GM23248 (cell line): Measurements from ENCODE around the gene EEPD1. TPM values are rescaled to one million over a fixed set of nuclear protein-coding genes. Genes with fewer than 3 reads are reported as not detected.
"Not testable (repeated sequence)": the region's sequence is repeated elsewhere in the genome, so short reads cannot be mapped to it uniquely, and the experiment has no call there.

Experiments
- DNase-seq: peaks from one replicate; pipeline ENCODE4 v3.0.0-alpha.2; 2015
- H2AFZ ChIP-seq: fragments of 200-600 bp; sonication (generic); 2 replicates; pipeline ENCODE4 v1.6.1; 2016; ENCODE audit warnings: antibody characterized with exemption
- H3F3A ChIP-seq: fragments of 200-600 bp; sonication (generic); 2 replicates; pipeline ENCODE4 v1.6.1; 2016; ENCODE audit warnings: mild to moderate bottlenecking, antibody characterized with exemption, mixed run types; ENCODE audit not compliant: insufficient read depth
- H3K27ac ChIP-seq: fragments of 200-600 bp; sonication (generic); 2 replicates; pipeline ENCODE4 v1.5.1; 2016; ENCODE audit warnings: mild to moderate bottlenecking
- H3K27me3 ChIP-seq: fragments of 200-600 bp; sonication (generic); replicated peaks from 2 replicates; pipeline ENCODE4 v1.6.1; 2016; ENCODE audit warnings: mild to moderate bottlenecking; ENCODE audit not compliant: insufficient read depth
- H3K36me3 ChIP-seq: fragments of 200-600 bp; sonication (generic); 2 replicates; pipeline ENCODE4 v1.6.1; 2016; ENCODE audit warnings: low read depth, mild to moderate bottlenecking
- H3K4me1 ChIP-seq: fragments of 200-600 bp; sonication (generic); 2 replicates; pipeline ENCODE4 v1.6.1; 2016; ENCODE audit warnings: mild to moderate bottlenecking; ENCODE audit not compliant: insufficient read depth
- H3K4me2 ChIP-seq: fragments of 200-600 bp; sonication (generic); one replicate; pipeline ENCODE4 v1.6.1; 2016; ENCODE audit warnings: mild to moderate bottlenecking; ENCODE audit not compliant: unreplicated experiment
- H3K4me3 ChIP-seq: fragments of 200-600 bp; sonication (generic); 2 replicates; pipeline ENCODE4 v1.5.1; 2016; ENCODE audit warnings: mild to moderate bottlenecking
- H3K79me2 ChIP-seq: fragments of 200-600 bp; sonication (generic); 2 replicates; pipeline ENCODE4 v1.6.1; 2016; ENCODE audit warnings: mild to moderate bottlenecking; ENCODE audit not compliant: insufficient read depth
- H3K9ac ChIP-seq: fragments of 200-600 bp; sonication (generic); 2 replicates; pipeline ENCODE4 v1.6.1; 2016; ENCODE audit warnings: mild to moderate bottlenecking
- H3K9me2 ChIP-seq: fragments of 200-600 bp; sonication (generic); 2 replicates; pipeline ENCODE4 v1.6.1; 2016; ENCODE audit warnings: mixed run types, mild to moderate bottlenecking, moderate library complexity; ENCODE audit not compliant: insufficient read depth
- H3K9me3 ChIP-seq: fragments of 200-600 bp; sonication (generic); one replicate; pipeline ENCODE4 v1.6.1; 2017; ENCODE audit warnings: low read depth
- H4K20me1 ChIP-seq: fragments of 200-600 bp; sonication (generic); 2 replicates; pipeline ENCODE4 v1.6.0; 2016; ENCODE audit not compliant: insufficient read depth
- EZH2 ChIP-seq: fragments of 200-600 bp; sonication (generic); IDR thresholded peaks from 2 replicates; pipeline ENCODE4 v1.6.1; 2018; ENCODE audit warnings: antibody characterized with exemption, mild to moderate bottlenecking; ENCODE audit not compliant: insufficient read depth, poor library complexity, severe bottlenecking
- EZH2phosphoT487 ChIP-seq: fragments of 200-600 bp; sonication (generic); IDR thresholded peaks from 2 replicates; pipeline ENCODE4 v1.6.1; 2018; ENCODE audit warnings: antibody characterized with exemption, moderate library complexity, mild to moderate bottlenecking, low read depth; ENCODE audit not compliant: insufficient read depth
- WGBS, 2 experiments: methylation state at CpG; one replicate each; pipeline ENCODE4 v1.1.6; 2015 to 2017; ENCODE audit warnings: low lambda C conversion rate in 2 of 2, low coverage in 1 of 2; ENCODE audit errors: missing lambda C conversion rate in 2 of 2; 5-methylcytosine and 5-hydroxymethylcytosine counted together
- in situ Hi-C: fragments of 300-500 bp; cut with MboI; formaldehyde crosslinking; loops from 2 replicates; pipeline ENCODE4 v1.15.0; 2020
- polyA plus RNA-seq: library from polyadenylated mRNA; unstranded; fragments of >200 nt; fragmentation: Nextera tagmentation; extraction: Ambion mirVana; gene quantifications from 2 replicates; pipeline ENCODE4 v1.2.1, GENCODE V29; 2016
- total RNA-seq: library from RNA; depleted of rRNA; stranded (reverse); fragments of >200 nt; shearing (Covaris generic); gene quantifications from 2 replicates; pipeline ENCODE4 v1.2.3, GENCODE V29; 2014

The EEPD1 gene
- total and polyA plus RNA-seq, 2 experiments from 2014 or later = 1.6 to 5.2 TPM

DNA sequence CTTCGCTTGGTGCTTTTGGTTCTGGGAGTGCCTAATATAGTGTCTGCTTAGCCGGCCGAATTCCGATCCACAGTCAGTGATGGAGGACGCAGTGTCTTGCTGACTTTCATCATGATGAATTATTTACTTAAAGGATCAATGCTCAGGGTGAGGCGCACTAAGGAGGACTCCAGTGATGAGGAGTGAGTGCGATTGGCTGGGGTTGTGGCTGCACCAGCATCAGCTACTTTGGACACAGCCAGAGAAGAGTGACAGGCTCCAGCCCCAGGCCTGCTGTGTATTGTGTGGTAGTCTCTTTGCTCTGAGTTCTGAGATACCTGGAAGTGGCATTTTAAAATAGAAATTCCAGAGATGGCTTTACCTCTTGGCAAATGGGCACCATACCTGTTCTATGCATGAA is 163.3 kb downstream of the EEPD1 start:
- in situ Hi-C loops = loop anchor here (25.0 kb wide), 1 partner anchor 604 kb away; no protein-coding TSS in a partner anchor
- TF ChIP-seq EZH2phosphoT487 (no peak), EZH2 (no peak)

DNA sequence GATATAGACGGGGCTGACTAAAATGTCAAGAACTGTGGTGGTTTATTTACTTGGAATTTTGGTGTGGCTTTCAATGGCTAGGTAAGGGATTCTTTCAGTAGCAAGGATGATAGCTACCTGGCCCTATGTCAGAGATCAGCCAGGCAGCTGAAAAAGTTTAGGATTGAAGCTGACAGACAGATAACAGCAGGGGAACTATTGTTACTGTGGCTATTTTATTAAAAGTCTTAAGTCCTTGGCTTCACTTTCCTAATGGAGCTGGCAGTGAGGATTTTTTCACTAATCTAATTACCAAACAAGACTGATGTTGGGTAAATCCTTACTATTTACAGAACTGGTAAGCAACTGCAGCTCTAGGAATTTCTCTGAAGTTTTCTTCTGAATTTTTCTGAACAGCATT is 164.2 kb downstream of the EEPD1 start:
- no peak overlapping the region for H3K27ac ChIP-seq
- in situ Hi-C loops = loop anchor here (25.0 kb wide), 1 partner anchor 605 kb away; no protein-coding TSS in a partner anchor
- H3K79me2 ChIP-seq = no peaks in the 10 kb centered on the region
- no peak overlapping the region for H2AFZ ChIP-seq
- no peaks in the 10 kb centered on the region for H3F3A ChIP-seq
- H3K36me3 ChIP-seq = no peaks in the 10 kb centered on the region
- TF ChIP-seq EZH2phosphoT487 = no peak
- no peak for TF ChIP-seq EZH2
- 53 to 71% methylated on average over 1 of the region's 1 CpG for WGBS, 2 experiments
- no peaks in the 10 kb centered on the region for H3K9me3 ChIP-seq
- no peaks in the 10 kb centered on the region; the same call in 1 of the 2 replicates for H3K27me3 ChIP-seq
- no peaks in the 10 kb centered on the region for H4K20me1 ChIP-seq
- no peak overlapping the region for H3K4me3 ChIP-seq
- no peak overlapping the region for H3K4me2 ChIP-seq
- H3K4me1 ChIP-seq = no peaks in the 10 kb centered on the region
- no peaks in the 10 kb centered on the region for H3K9me2 ChIP-seq
- no peak for DNase-seq
- no peak overlapping the region for H3K9ac ChIP-seq

More for the DNA sequence above, 163.3 kb downstream of the EEPD1 start:
- Histone ChIP-seq H3K27me3 (no peaks in the 10 kb centered on the region; the same call in 1 of the 2 replicates), H3K9ac (no peak overlapping the region), H2AFZ (no peak overlapping the region), H3K9me2 (no peaks in the 10 kb centered on the region), H3K36me3 (no peaks in the 10 kb centered on the region), H3K79me2 (no peaks in the 10 kb centered on the region), H3K4me1 (no peaks in the 10 kb centered on the region), H4K20me1 (no peaks in the 10 kb centered on the region), H3F3A (no peaks in the 10 kb centered on the region), H3K4me2 (no peak overlapping the region), H3K9me3 (no peaks in the 10 kb centered on the region), H3K27ac (no peak overlapping the region), H3K4me3 (no peak overlapping the region)
- no peak for DNase-seq
- 97% methylated on average over 7 of the region's 7 CpGs for WGBS, 2 experiments

DNA sequence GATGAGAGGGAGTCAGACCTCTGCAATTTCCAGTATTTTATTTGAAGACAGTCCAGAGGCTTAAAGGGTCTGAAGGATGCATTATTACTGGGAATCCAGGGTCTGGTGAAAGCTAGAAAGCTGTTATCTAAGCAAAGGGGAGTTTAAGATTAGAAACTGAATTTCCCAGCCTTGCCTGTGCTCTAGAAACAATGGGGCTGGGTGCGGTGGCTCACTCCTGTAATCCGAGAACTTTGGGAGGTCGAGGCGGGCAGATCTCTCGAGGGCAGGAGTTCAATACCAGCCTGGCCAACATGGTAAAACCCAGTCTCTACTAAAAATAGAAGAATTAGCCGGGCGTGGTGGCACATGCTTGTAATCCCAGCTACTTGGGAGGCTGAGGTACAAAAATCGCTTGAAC is 165.1 kb downstream of the EEPD1 start:
- Histone ChIP-seq H3K27me3 (no peaks in the 10 kb centered on the region; the same call in 1 of the 2 replicates), H3K9me2 (no peaks in the 10 kb centered on the region), H3K27ac (no peak overlapping the region), H3K79me2 (no peaks in the 10 kb centered on the region), H3K9me3 (no peaks in the 10 kb centered on the region), H3K36me3 (no peaks in the 10 kb centered on the region), H3K4me3 (no peak overlapping the region), H4K20me1 (no peaks in the 10 kb centered on the region), H3K9ac (no peak overlapping the region), H3K4me2 (no peak overlapping the region), H3F3A (no peaks in the 10 kb centered on the region), H3K4me1 (no peaks in the 10 kb centered on the region), H2AFZ (no peak overlapping the region)
- no peak for TF ChIP-seq EZH2phosphoT487
- no peak for TF ChIP-seq EZH2
- no peak for DNase-seq
- 71 to 75% methylated on average over 8 of the region's 8 CpGs for WGBS, 2 experiments
- in situ Hi-C loops = loop anchor here (25.0 kb wide), 1 partner anchor 606 kb away; no protein-coding TSS in a partner anchor

DNA sequence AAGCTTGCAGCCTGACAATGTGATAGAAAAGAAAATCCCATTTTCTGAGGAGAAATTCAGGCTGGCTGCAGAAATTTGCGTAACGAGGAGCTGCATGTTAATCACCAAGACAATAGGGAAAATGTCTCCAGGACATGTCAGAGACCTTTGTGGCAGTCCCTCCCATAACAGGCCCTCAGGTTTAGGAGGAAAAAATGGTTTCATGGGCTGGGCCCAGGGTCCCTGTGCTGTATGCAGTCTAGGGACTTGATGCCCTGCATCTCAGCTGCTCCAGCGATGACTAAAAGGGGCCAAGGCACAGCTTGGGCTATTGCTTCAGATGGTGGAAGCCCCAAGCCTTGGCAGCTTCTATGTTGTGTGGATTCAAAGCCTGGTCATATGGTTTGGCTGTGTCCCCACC is 168.2 kb downstream of the EEPD1 start:
- H3F3A ChIP-seq, H3K4me1 ChIP-seq, H3K9ac ChIP-seq, H3K4me3 ChIP-seq, H3K9me2 ChIP-seq, H3K27ac ChIP-seq, H2AFZ ChIP-seq, H3K9me3 ChIP-seq, H3K27me3 ChIP-seq, DNase-seq, H3K79me2 ChIP-seq, H3K4me2 ChIP-seq, H4K20me1 ChIP-seq, H3K36me3 ChIP-seq: not testable (repeated sequence)
- in situ Hi-C loops = loop anchor here (25.0 kb wide), 1 partner anchor 609 kb away; no protein-coding TSS in a partner anchor
- 90% methylated on average over 3 of the region's 3 CpGs for WGBS, 2 experiments

DNA sequence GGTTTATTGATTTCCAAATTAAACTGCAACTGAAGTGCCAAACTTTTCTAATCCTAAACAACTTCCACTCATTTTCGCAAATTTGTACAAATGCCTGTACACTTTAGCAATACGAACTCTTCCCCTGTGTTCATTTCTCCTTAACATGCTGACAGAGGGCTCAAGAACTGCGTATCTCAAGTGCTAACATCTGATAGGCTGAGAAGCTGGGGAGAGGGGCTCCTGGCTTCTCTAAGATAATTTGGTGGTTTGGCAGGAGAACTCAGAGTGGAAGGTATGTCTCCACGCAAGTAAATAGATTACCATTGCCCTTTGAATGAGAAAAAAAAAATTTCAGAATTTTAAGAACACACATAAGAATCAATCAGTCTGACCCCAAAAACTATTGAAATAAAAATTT is 183.3 kb downstream of the EEPD1 start:
- no peak overlapping the region for H3K9ac ChIP-seq
- no peak overlapping the region for H2AFZ ChIP-seq
- no peaks in the 10 kb centered on the region for H3F3A ChIP-seq
- H3K27ac ChIP-seq = no peak overlapping the region
- no peaks in the 10 kb centered on the region for H3K4me1 ChIP-seq
- TF ChIP-seq EZH2 (no peak), EZH2phosphoT487 (no peak)
- H3K9me2 ChIP-seq = no peaks in the 10 kb centered on the region
- H3K36me3 ChIP-seq = no peaks in the 10 kb centered on the region
- no peak overlapping the region for H3K4me2 ChIP-seq
- H3K4me3 ChIP-seq = no peak overlapping the region
- no peaks in the 10 kb centered on the region for H3K79me2 ChIP-seq
- no peaks in the 10 kb centered on the region for H3K27me3 ChIP-seq
- no peak for DNase-seq
- H3K9me3 ChIP-seq = no peaks in the 10 kb centered on the region
- H4K20me1 ChIP-seq = no peaks in the 10 kb centered on the region
- 75 to 76% methylated on average over 4 of the region's 4 CpGs for WGBS, 2 experiments
- in situ Hi-C loops = no loop called here
